SK-N-SH (cell line): ENCODE measurements around the gene ETV6. TPM values are rescaled to one million over a fixed set of nuclear protein-coding genes. Genes with fewer than 3 reads are reported as not detected.

Source experiments
- CTCF ChIA-PET: fragments of 300-600, 350-600 bp; formaldehyde crosslinking; extraction: SDS; loops from one replicate; lab custom pipeline; 2021; lab: Yijun Ruan, JAX
- POLR2A ChIA-PET: fragments of 350-600 bp; sonication (Branson Sonifier 250); formaldehyde crosslinking; extraction: SDS; loops from one replicate; lab custom pipeline; 2020; ENCODE audit warnings: antibody characterized with exemption, inconsistent platforms; lab: Yijun Ruan, JAX
- DNase-seq: peaks from one replicate; pipeline ENCODE4 v3.0.0; 2012
- H2AFZ ChIP-seq: fragments of 200-600 bp; sonication (generic); 2 replicates; pipeline ENCODE4 v1.8.1; 2016; ENCODE audit warnings: antibody characterized with exemption, mild to moderate bottlenecking, low read depth
- H3F3A ChIP-seq: fragments of 200-600 bp; sonication (generic); replicated peaks from 2 replicates; pipeline ENCODE3; 2016; ENCODE audit warnings: antibody characterized with exemption, mild to moderate bottlenecking; ENCODE audit not compliant: insufficient read depth
- H3K27ac ChIP-seq, 2 experiments: fragments of 200-500 bp in 1 of 2; fragments of 200-600 bp in 1 of 2; sonication (Bioruptor generic) in 1 of 2; sonication (generic), shearing (Covaris generic) in 1 of 2; 2 replicates each; pipeline versions ENCODE4 v1.5.1 to v1.6.1; 2014 to 2016; ENCODE audit warnings: low read depth in 2 of 2, inconsistent platforms in 1 of 2, low read length in 1 of 2, mild to moderate bottlenecking in 1 of 2, mixed read lengths in 1 of 2
- H3K27me3 ChIP-seq: fragments of 200-600 bp; sonication (generic), shearing (Covaris generic); 2 replicates; pipeline ENCODE4 v1.6.1; 2016; ENCODE audit warnings: mixed run types; ENCODE audit not compliant: insufficient read depth
- H3K36me3 ChIP-seq, 2 experiments: fragments of 200-500 bp in 1 of 2; fragments of 200-600 bp in 1 of 2; sonication (Bioruptor generic) in 1 of 2; sonication (generic) in 1 of 2; replicated peaks in 1 of 2; 2 replicates each; pipeline versions ENCODE3 to v1.5.1; 2014 to 2016; ENCODE audit warnings: low read length in 1 of 2, mild to moderate bottlenecking in 1 of 2; ENCODE audit not compliant: insufficient read depth in 2 of 2, control insufficient read depth in 1 of 2
- H3K4me1 ChIP-seq, 2 experiments: fragments of 200-500 bp in 1 of 2; fragments of 200-600 bp in 1 of 2; sonication (Bioruptor generic) in 1 of 2; sonication (generic), shearing (Covaris generic) in 1 of 2; 2 replicates each; pipeline versions ENCODE4 v1.5.1 to v1.6.1; 2014 to 2016; ENCODE audit warnings: low read depth in 1 of 2, low read length in 1 of 2, mixed run types in 1 of 2; ENCODE audit not compliant: insufficient read depth in 2 of 2, control insufficient read depth in 1 of 2
- H3K4me2 ChIP-seq: fragments of 200-600 bp; sonication (generic), shearing (Covaris generic); 2 replicates; pipeline ENCODE4 v1.6.1; 2017; ENCODE audit warnings: mixed run types
- H3K4me3 ChIP-seq, 2 experiments: fragments of 200-500 bp in 1 of 2; fragments of 200-600 bp in 1 of 2; sonication (Bioruptor generic) in 1 of 2; sonication (generic), shearing (Covaris generic) in 1 of 2; 2 replicates each; pipeline versions ENCODE4 v1.5.1 to v1.8.1; 2014 to 2016; ENCODE audit warnings: low read depth in 2 of 2, inconsistent platforms in 1 of 2, low read length in 1 of 2, mild to moderate bottlenecking in 1 of 2, mixed read lengths in 1 of 2, moderate library complexity in 1 of 2
- H3K79me2 ChIP-seq: fragments of 200-600 bp; sonication (generic); 2 replicates; pipeline ENCODE4 v1.8.1; 2017; ENCODE audit warnings: mild to moderate bottlenecking; ENCODE audit not compliant: insufficient read depth
- H3K9ac ChIP-seq: fragments of 200-600 bp; sonication (generic); 2 replicates; pipeline ENCODE4 v1.6.1; 2017; ENCODE audit warnings: mixed run types
- H3K9me2 ChIP-seq: fragments of 200-600 bp; sonication (generic); 2 replicates; pipeline ENCODE4 v1.6.1; 2017; ENCODE audit warnings: mixed run types
- H3K9me3 ChIP-seq: fragments of 200-600 bp; sonication (generic); 2 replicates; pipeline ENCODE4 v1.6.1; 2017; ENCODE audit warnings: mixed run types, mild to moderate bottlenecking, moderate library complexity
- H4K20me1 ChIP-seq: fragments of 200-600 bp; sonication (generic); 2 replicates; pipeline ENCODE4 v1.6.1; 2017; ENCODE audit warnings: mild to moderate bottlenecking, mixed run types; ENCODE audit not compliant: insufficient read depth
- ELF1 ChIP-seq: IDR thresholded peaks from 2 replicates; pipeline ENCODE4 v1.4.0; 2012
- EZH2phosphoT487 ChIP-seq: fragments of 200-600 bp; sonication (generic); IDR thresholded peaks from 2 replicates; pipeline ENCODE4 v1.6.1; 2017; ENCODE audit warnings: low read depth, mixed run types, mild to moderate bottlenecking, antibody characterized with exemption, moderate library complexity, borderline replicate concordance
- FOSL2 ChIP-seq: IDR thresholded peaks from 2 replicates; pipeline ENCODE4 v1.4.0; 2012; ENCODE audit warnings: low read depth, mild to moderate bottlenecking, moderate library complexity, borderline replicate concordance
- FOXJ3 ChIP-seq: sonication (generic); formaldehyde crosslinking; IDR thresholded peaks from 2 replicates; pipeline ENCODE4 v1.5.1; 2020; ENCODE audit warnings: mild to moderate bottlenecking, missing genetic modification reagents
- GATA2 ChIP-seq: sonication (generic); formaldehyde crosslinking; IDR thresholded peaks from 2 replicates; pipeline ENCODE4 v1.5.0; 2020; ENCODE audit warnings: mild to moderate bottlenecking, missing genetic modification reagents
- IRF3 ChIP-seq: fragments of 150-350 bp; IDR thresholded peaks from 2 replicates; pipeline ENCODE4 v1.6.1; 2016; ENCODE audit warnings: mild to moderate bottlenecking, low read depth, low read length
- JUND ChIP-seq: IDR thresholded peaks from 2 replicates; pipeline ENCODE4 v1.4.0; 2012
- NRF1 ChIP-seq: IDR thresholded peaks from 2 replicates; pipeline ENCODE4 v1.6.1; 2012; ENCODE audit warnings: low read depth, mild to moderate bottlenecking, low read length
- POLR2AphosphoS5 ChIP-seq: IDR thresholded peaks from 2 replicates; pipeline ENCODE4 v1.6.1; 2012; ENCODE audit warnings: low read depth, low read length
- RCOR1 ChIP-seq: fragments of 150-350 bp; IDR thresholded peaks from 2 replicates; pipeline ENCODE4 v1.6.1; 2017; ENCODE audit warnings: antibody characterized with exemption, low read length
- RFX5 ChIP-seq: IDR thresholded peaks from 2 replicates; pipeline ENCODE4 v1.6.1; 2012; ENCODE audit warnings: mild to moderate bottlenecking, improper control_type of control experiment, low read length
- SMC3 ChIP-seq: IDR thresholded peaks from 2 replicates; pipeline ENCODE4 v1.6.1; 2012; ENCODE audit warnings: low read depth, low read length, improper control_type of control experiment
- TAF1 ChIP-seq: IDR thresholded peaks from 2 replicates; pipeline ENCODE4 v1.6.1; 2012; ENCODE audit warnings: low read depth, mild to moderate bottlenecking, low read length, moderate library complexity, borderline replicate concordance
- TEAD4 ChIP-seq: IDR thresholded peaks from 2 replicates; pipeline ENCODE4 v1.4.0; 2012; ENCODE audit warnings: mild to moderate bottlenecking, borderline replicate concordance; ENCODE audit not compliant: insufficient read depth
- USF1 ChIP-seq: IDR thresholded peaks from 2 replicates; pipeline ENCODE4 v1.4.0; 2012; ENCODE audit warnings: low read depth, borderline replicate concordance
- USF2 ChIP-seq: fragments of 150-350 bp; IDR thresholded peaks from 2 replicates; pipeline ENCODE4 v1.6.1; 2017; ENCODE audit warnings: antibody characterized with exemption, low read length, low read depth, borderline replicate concordance
- ZBTB33 ChIP-seq: IDR thresholded peaks from 2 replicates; pipeline ENCODE4 v1.4.0; 2012; ENCODE audit warnings: low read depth, borderline replicate concordance
- WGBS: methylation state at CpG from one replicate; pipeline ENCODE4 v1.1.6; 2017; ENCODE audit warnings: low lambda C conversion rate; 5-methylcytosine and 5-hydroxymethylcytosine counted together
- polyA plus RNA-seq, 3 experiments: library from polyadenylated mRNA; depleted of rRNA; stranded (reverse); fragments of >200 nt; gene quantifications; 2 replicates each; pipeline ENCODE4 v1.2.3, GENCODE V29; 2012
- TF ChIP-seq, protein P1 (sequence below): IDR thresholded peaks from 2 replicates; pipeline ENCODE4 v1.4.0; 2012; ENCODE audit warnings: low read depth

Gene ETV6
- polyA plus RNA-seq, 1 of the 3 experiments (the other 2 are of a cell fraction), result 4.0 TPM

DNA sequence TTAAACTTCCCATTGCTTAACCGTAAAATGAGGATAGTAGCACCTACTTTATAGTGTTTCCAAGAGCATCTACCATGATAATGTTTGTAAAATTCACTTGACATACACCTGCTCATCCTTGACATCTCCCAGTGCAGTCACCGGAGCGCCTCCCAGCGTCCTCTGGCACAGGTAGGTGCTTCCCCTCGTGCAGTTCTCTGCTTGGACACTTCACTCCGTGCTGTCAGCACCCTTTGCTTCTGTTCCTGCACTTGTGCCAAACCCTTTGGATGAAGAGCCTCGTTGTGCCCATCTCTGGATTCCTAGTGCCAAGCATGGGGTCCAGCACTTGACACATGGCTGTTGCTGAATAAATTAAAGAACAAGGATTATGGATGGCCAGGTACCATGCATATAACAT, 28.3 kb downstream of the ETV6 start:
- Histone ChIP-seq H3K4me1 (peaks cover 0 to 16% of the 10 kb centered on the region in 2 experiments; a peak in 3 of 4 replicates), H3K79me2 (peaks cover 98% of the 10 kb centered on the region), H3K36me3 (peaks cover 3 to 11% of the 10 kb centered on the region in 2 experiments), H3K4me2 (no peak overlapping the region), H3K27ac (no peak overlapping the region), H3K9me2 (no peaks in the 10 kb centered on the region), H3K9me3 (no peaks in the 10 kb centered on the region), H4K20me1 (peaks cover 74% of the 10 kb centered on the region), H3K9ac (no peak overlapping the region), H3K4me3 (no peak overlapping the region), H2AFZ (no peak overlapping the region), H3K27me3 (no peaks in the 10 kb centered on the region), H3F3A (no peaks in the 10 kb centered on the region)
- ChIA-PET POLR2A (no interaction called here), CTCF (no interaction called here)
- no peak for TF ChIP-seq ELF1
- no peak for TF ChIP-seq RFX5
- no peak for TF ChIP-seq ZBTB33
- TF ChIP-seq FOSL2, result no peak
- TF ChIP-seq GATA2 (CRISPR knock-in tag), result no peak
- TF ChIP-seq USF1, result no peak
- TF ChIP-seq USF2, result no peak
- TF ChIP-seq SMC3, result no peak
- TF ChIP-seq POLR2AphosphoS5, result no peak
- WGBS, result 96% methylated on average over 7 of the region's 7 CpGs
- no peak for DNase-seq

DNA sequence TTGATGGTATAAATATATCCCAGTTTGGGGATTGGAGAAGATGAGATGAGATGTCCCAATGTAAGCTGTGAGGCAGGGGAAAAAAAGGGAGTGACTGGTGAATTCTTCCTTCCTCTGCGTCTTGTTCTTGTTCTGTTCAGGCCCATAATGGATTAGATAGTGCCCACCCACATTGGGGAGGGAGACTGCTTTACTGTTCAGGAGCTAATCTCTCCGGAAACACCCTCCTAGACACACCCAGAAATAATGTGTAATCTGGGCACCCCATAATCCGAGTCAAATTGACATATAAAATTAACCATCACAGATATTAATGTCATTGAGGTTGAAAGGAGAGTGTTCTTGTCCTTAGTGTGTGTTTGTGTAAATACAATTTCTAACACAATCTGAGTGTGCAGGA, 29.3 kb downstream of the ETV6 start:
- H3K79me2 ChIP-seq, result peaks cover 98% of the 10 kb centered on the region
- H3K36me3 ChIP-seq, result peaks cover 3 to 11% of the 10 kb centered on the region in 2 experiments
- peaks cover 73% of the 10 kb centered on the region for H4K20me1 ChIP-seq
- WGBS, result 98% methylated on average over 3 of the region's 3 CpGs
- no peaks in the 10 kb centered on the region for H3K9me3 ChIP-seq
- H3K27me3 ChIP-seq, result no peaks in the 10 kb centered on the region
- no peak overlapping the region for H3K9ac ChIP-seq
- DNase-seq, result no peak
- no peak overlapping the region for H3K27ac ChIP-seq
- H3K9me2 ChIP-seq, result no peaks in the 10 kb centered on the region
- H3F3A ChIP-seq, result no peaks in the 10 kb centered on the region
- no peak for TF ChIP-seq TAF1
- TF ChIP-seq POLR2AphosphoS5, result no peak
- TF ChIP-seq, protein P1, sequence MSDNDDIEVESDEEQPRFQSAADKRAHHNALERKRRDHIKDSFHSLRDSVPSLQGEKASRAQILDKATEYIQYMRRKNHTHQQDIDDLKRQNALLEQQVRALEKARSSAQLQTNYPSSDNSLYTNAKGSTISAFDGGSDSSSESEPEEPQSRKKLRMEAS, result no peak
- no peak for TF ChIP-seq USF2
- TF ChIP-seq NRF1, result no peak
- no peak for TF ChIP-seq TEAD4
- TF ChIP-seq ZBTB33, result no peak
- TF ChIP-seq RCOR1, result no peak
- no peak for TF ChIP-seq IRF3
- TF ChIP-seq EZH2phosphoT487, result no peak
- TF ChIP-seq FOSL2, result no peak
- no peak for TF ChIP-seq GATA2 (CRISPR knock-in tag)
- no peak for TF ChIP-seq JUND
- no peak for TF ChIP-seq FOXJ3 (CRISPR knock-in tag)
- CTCF ChIA-PET, result no interaction called here
- no peak overlapping the region for H3K4me2 ChIP-seq
- no peak overlapping the region for H2AFZ ChIP-seq
- POLR2A ChIA-PET, result no interaction called here
- peaks cover 0 to 12% of the 10 kb centered on the region in 2 experiments; a peak in 3 of 4 replicates for H3K4me1 ChIP-seq
- no peak overlapping the region for H3K4me3 ChIP-seq
